Testis (tissue), 3 donors: ENCODE results near the gene CHCHD10. TPM values are rescaled to one million over a fixed set of nuclear protein-coding genes. Genes with fewer than 3 reads are reported as not detected.
A peak's percentile ranks its signal among the peaks of the same experiment; 100 is the strongest.

Experiments
- DNase-seq: peaks from one replicate; pipeline ENCODE4 v3.0.0-alpha.2; 2019
- H3K27ac ChIP-seq, 2 donors: fragments of 200-600 bp; sonication (generic); one replicate each; pipeline ENCODE4 v1.5.1; 2019
- H3K27me3 ChIP-seq: fragments of 200-600 bp; sonication (generic); one replicate; pipeline ENCODE4 v1.5.1; 2019
- H3K36me3 ChIP-seq: fragments of 200-600 bp; sonication (generic); one replicate; pipeline ENCODE4 v1.5.1; 2017; ENCODE audit warnings: low read depth; ENCODE audit errors: missing control alignments
- H3K4me1 ChIP-seq: fragments of 200-600 bp; sonication (generic); one replicate; pipeline ENCODE4 v1.5.1; 2019
- H3K4me3 ChIP-seq, 2 donors: fragments of 200-600 bp; sonication (generic); one replicate each; pipeline ENCODE4 v1.5.1; 2017 to 2019
- H3K9me3 ChIP-seq: fragments of 200-600 bp; sonication (generic); one replicate; pipeline ENCODE4 v1.5.1; 2017
- POLR2A ChIP-seq: fragments of 450-650 bp; IDR thresholded peaks from one replicate; pipeline ENCODE4 v1.6.1; 2017; ENCODE audit warnings: antibody characterized with exemption, mild to moderate bottlenecking, moderate library complexity
- WGBS, 2 donors: methylation state at CpG; one replicate each; pipeline ENCODE4 v1.1.5; 2018; 5-methylcytosine and 5-hydroxymethylcytosine counted together
- intact Hi-C: fragments of 100-400 bp; cut with DNase I; formaldehyde crosslinking; loops from one replicate; pipeline ENCODE4 v1.15.1; 2023; ENCODE audit warnings: low total_unique reads
- polyA plus RNA-seq: library from polyadenylated mRNA; stranded (reverse); fragments of 350-450 nt; fragmentation: Illumina TruSeq; extraction: RNeasy Lipid Tissue Mini Kit (QIAGEN cat#74804); gene quantifications from one replicate; pipeline ENCODE4 v1.2.3, GENCODE V29; 2014; ENCODE audit warnings: low read depth, low replicate concordance; ENCODE audit not compliant: insufficient read depth
- total RNA-seq, 2 donors: library from RNA; depleted of rRNA; stranded (reverse); fragments of >200 nt; gene quantifications; one replicate each; pipeline ENCODE4 v1.2.3, GENCODE V29; 2016
- TF ChIP-seq, protein P1 (sequence below), 3 experiments: fragments of 450-650 bp in 2 of 3; fragments of 200-600 bp in 1 of 3; sonication (generic) in 1 of 3; IDR thresholded peaks; one replicate each; pipeline ENCODE4 v1.5.1; 2016 to 2019; ENCODE audit warnings: antibody characterized with exemption in 3 of 3, mild to moderate bottlenecking in 2 of 3, moderate library complexity in 1 of 3

Gene CHCHD10
- total and polyA plus RNA-seq, 3 donors from 2014 or later, result 24.0 to 74.8 (median 30.2) TPM

DNA sequence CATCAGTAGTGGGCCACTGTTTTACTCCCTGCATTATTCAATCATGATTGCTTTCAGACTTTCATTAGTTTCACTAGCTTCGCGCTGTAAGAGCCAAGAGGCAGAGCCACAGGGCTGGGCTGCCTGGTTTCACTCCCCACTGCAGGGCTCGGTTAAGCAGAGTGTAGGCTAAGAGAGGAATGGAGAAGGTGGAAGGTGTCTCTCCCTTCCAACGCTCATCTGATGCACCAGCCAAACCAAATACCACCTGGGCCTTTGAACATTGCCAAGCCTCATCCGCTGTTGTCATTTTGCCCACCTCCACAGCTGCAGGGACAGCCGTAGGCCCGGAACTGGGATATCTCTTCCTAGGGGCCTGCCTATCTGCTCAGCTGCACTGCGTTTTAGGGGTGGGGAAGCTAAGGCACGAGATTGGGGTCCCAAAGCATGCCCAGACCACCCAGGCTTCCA lies 18.5 kb upstream of the CHCHD10 start:
- 16 to 24% methylated on average over 9 of the region's 9 CpGs for WGBS, 2 donors
- no peak for DNase-seq
- H3K4me1 ChIP-seq, result peaks cover 41% of the 10 kb centered on the region
- no peaks in the 10 kb centered on the region for H3K36me3 ChIP-seq
- intact Hi-C loops, result no loop called here
- no peaks in the 10 kb centered on the region for H3K27me3 ChIP-seq
- H3K4me3 ChIP-seq, result peak overlapping the region; percentile 97
- peak overlapping the region; percentile 99 to 100 for H3K27ac ChIP-seq
- TF ChIP-seq, protein P1, sequence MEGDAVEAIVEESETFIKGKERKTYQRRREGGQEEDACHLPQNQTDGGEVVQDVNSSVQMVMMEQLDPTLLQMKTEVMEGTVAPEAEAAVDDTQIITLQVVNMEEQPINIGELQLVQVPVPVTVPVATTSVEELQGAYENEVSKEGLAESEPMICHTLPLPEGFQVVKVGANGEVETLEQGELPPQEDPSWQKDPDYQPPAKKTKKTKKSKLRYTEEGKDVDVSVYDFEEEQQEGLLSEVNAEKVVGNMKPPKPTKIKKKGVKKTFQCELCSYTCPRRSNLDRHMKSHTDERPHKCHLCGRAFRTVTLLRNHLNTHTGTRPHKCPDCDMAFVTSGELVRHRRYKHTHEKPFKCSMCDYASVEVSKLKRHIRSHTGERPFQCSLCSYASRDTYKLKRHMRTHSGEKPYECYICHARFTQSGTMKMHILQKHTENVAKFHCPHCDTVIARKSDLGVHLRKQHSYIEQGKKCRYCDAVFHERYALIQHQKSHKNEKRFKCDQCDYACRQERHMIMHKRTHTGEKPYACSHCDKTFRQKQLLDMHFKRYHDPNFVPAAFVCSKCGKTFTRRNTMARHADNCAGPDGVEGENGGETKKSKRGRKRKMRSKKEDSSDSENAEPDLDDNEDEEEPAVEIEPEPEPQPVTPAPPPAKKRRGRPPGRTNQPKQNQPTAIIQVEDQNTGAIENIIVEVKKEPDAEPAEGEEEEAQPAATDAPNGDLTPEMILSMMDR (IDR thresholded peaks at IDR 0.05), result no peak
- H3K9me3 ChIP-seq, result no peaks in the 10 kb centered on the region

DNA sequence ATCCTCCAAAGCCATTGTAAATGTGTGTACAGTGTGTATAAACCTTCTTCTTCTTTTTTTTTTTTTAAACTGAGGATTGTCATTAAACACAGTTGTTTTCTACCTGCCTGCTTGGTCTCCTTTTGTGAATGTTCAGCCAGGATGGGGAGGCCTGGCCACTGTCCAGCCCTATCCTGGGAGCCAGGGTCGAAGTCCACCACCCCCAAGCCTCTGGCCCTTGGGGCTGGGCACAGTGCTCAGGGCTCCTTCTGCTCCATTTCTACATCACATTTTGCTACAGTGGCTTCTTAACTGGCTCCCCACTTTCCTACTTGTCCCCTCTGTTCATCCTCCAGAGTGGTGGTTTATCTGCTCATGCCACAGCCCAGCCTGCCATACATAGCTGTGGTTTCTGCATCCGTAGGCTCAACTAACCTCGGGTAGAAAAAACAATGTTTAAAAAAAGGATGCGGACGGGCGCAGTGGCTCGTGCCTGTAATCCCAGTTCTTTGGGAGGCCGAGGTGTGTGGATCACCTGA lies 16.5 kb upstream of the CHCHD10 start:
- Histone ChIP-seq H3K27me3 (no peaks in the 10 kb centered on the region), H3K4me1 (peaks cover 21% of the 10 kb centered on the region), H3K9me3 (no peaks in the 10 kb centered on the region), H3K36me3 (no peaks in the 10 kb centered on the region), H3K4me3 (no peak overlapping the region), H3K27ac (no peak overlapping the region)
- DNase-seq, result no peak
- intact Hi-C loops, result no loop called here
- 79 to 82% methylated on average over 8 of the region's 8 CpGs for WGBS, 2 donors
- no peak for TF ChIP-seq POLR2A
- TF ChIP-seq, protein P1 (IDR thresholded peaks at IDR 0.05), result no peak

DNA sequence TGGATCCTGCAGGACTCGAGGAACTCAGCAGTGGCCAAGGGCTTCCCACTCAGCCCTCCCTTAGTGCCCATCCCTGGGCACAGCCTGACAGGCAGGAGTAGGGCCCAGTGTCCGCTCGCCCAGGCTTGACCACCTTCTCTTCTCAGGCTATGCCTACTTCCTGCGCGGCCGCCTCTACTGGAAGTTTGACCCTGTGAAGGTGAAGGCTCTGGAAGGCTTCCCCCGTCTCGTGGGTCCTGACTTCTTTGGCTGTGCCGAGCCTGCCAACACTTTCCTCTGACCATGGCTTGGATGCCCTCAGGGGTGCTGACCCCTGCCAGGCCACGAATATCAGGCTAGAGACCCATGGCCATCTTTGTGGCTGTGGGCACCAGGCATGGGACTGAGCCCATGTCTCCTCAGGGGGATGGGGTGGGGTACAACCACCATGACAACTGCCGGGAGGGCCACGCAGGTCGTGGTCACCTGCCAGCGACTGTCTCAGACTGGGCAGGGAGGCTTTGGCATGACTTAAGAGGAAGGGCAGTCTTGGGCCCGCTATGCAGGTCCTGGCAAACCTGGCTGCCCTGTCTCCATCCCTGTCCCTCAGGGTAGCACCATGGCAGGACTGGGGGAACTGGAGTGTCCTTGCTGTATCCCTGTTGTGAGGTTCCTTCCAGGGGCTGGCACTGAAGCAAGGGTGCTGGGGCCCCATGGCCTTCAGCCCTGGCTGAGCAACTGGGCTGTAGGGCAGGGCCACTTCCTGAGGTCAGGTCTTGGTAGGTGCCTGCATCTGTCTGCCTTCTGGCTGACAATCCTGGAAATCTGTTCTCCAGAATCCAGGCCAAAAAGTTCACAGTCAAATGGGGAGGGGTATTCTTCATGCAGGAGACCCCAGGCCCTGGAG lies 15.7 kb upstream of the CHCHD10 start:
- H3K27me3 ChIP-seq, result no peaks in the 10 kb centered on the region
- 82 to 93% methylated on average over 7 to 13 of the region's 15 CpGs for WGBS, 2 donors
- TF ChIP-seq POLR2A, result no peak
- TF ChIP-seq, protein P1 (IDR thresholded peaks at IDR 0.05), result no peak
- no peaks in the 10 kb centered on the region for H3K9me3 ChIP-seq
- no peak overlapping the region for H3K27ac ChIP-seq
- no peaks in the 10 kb centered on the region for H3K36me3 ChIP-seq
- H3K4me3 ChIP-seq, result no peak overlapping the region
- intact Hi-C loops, result no loop called here
- H3K4me1 ChIP-seq, result peaks cover 16% of the 10 kb centered on the region
- DNase-seq, result no peak

DNA sequence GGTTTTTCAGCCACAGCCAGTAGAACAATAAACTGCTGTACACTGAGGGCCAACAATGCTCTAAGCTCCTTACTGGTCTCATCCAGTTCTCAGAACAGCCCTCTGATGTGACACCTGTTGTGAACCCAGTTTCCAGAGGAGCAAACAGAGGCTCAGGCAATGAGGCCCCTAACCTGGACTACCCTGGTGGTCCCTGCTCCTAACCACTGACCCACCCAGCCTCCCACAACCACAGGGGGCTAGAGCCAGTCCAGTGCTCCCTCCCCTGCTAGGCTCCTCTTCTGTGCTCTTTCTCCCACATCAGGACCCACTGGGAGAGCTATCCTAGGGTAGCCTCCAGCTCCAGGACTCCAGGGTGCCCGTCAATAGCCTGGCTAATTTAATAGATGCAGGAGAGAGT lies 14.9 kb upstream of the CHCHD10 start:
- no peak for TF ChIP-seq POLR2A
- TF ChIP-seq, protein P1 (IDR thresholded peaks at IDR 0.05), result no peak
- no peaks in the 10 kb centered on the region for H3K36me3 ChIP-seq
- H3K9me3 ChIP-seq, result no peaks in the 10 kb centered on the region
- H3K4me3 ChIP-seq, result no peak overlapping the region
- H3K27ac ChIP-seq, result no peak overlapping the region
- intact Hi-C loops, result no loop called here
- 88 to 100% methylated on average over 1 of the region's 1 CpG for WGBS, 2 donors
- DNase-seq, result no peak
- no peaks in the 10 kb centered on the region for H3K27me3 ChIP-seq
- peaks cover 8% of the 10 kb centered on the region for H3K4me1 ChIP-seq
